HG03469 (cell line): Measurements from ENCODE around the gene NKAIN2.
"Not testable (repeated sequence)": the region's sequence is repeated elsewhere in the genome, so short reads cannot be mapped to it uniquely, and the experiment has no call there.

Experiments
- ATAC-seq: cut with Tn5 transposase; IDR thresholded peaks from one replicate; pipeline ENCODE4 v1.9.1; 2021; ENCODE audit warnings: mild to moderate bottlenecking, moderate library complexity, moderate number of reproducible peaks; ENCODE audit not compliant: unreplicated experiment

The NKAIN2 gene

DNA sequence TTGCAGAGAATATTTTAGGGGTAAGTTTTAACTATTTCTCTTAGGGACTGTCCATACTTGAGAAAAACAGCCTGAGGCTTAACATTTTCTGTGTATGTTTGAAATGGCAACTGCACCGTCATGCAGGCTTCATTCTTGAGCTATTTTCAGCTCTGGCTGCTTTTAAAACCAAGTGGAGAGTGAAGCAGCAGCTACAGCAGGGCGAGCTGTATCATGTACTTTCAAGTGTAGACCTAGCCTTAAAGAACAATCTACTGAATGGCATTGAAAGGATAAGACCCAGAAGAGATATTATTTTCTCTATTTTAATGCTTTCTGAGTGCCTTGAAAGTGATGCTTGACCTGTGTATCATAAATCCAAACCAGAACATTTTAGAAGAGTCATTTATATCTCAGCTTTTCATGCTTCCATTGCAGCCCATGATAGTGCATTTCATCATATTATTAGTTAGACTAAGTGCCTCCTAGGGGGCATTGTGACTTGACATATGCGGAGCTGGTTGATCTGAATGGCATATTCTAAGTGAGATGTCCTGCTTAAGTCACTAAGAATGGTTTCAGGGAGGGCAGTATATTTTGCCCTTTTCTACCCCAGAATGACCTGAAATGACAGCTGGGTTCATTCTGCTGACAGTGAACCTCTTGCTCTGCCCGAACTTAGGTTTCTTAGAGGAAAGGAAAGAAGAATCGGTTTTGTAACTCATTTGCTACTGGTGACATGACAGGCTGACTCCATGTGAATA, 85.3 kb downstream of the NKAIN2 start:
- ATAC-seq: no peak

DNA sequence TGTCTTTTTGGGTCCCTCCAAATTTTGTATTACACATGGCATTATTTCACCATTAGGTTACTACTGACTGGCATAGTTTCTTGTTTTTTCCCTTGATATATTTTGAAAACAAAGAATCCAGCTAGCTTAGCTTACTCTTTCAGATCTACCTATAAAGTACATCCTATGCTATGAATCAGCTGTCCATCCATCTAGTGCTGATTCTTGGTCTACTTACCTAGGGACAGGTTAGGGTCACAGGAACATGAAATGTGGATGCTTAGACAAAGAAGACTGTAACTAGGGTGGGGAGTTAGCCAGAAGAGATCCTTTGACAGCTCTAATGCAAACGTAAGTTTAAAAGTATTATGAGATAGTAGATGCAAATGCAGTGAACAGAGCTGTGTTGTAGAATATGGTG, 91.7 kb downstream of the NKAIN2 start:
- ATAC-seq: no peak

DNA sequence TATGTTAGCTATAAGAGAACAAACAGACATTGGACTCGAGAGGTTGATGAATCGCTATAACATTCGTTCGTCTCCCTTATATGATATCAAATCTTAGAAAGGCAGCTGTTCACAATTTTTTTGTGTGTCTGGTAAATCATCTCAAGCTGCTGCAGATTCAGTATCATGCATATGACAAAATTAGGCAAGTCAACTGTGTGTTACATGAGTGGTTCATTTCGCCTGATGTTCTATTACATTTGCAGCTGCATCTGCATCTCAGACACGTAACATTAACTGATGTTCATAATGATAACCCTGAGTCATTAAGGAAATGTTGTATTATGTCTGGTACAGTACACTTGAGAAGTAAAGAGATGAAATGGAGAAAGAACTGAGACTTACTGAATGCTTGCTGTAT, 92.1 kb downstream of the NKAIN2 start:
- no peak for ATAC-seq

DNA sequence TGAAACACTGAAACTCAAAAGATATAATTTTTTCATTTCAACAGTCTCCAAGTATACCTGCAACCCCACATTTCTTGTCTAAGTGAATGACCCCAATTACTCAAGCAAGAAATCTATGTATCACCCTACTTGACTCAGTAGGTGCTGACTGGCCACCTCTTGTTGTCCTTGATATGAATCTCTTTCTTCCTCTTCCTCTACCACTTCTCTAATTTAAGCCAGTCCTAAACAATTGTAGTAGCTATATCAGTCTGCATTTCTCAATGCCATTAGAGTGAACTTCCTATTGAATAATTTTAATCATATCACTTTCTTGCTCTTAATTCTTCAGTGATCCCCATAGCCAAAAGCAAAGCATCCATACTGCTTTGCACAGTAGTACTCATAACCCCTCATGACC, 93.2 kb downstream of the NKAIN2 start:
- no peak for ATAC-seq

DNA sequence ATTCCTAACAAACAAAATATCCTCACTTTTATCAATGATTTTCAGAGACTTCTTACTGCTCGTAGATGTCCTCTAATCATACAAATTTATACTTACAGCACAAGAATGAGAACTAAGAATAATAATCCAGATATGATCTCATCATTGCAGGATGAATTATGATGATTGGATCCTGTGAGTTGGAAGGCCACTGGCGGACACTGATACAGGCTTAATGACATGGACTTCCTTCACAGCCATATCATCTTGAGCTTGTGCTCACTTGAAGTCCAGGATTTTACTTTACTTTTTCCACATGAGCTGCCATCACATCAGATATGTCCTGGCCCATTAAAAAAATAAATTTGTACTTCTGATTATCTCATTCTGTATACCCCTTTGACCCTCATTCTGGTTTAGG, 94.3 kb downstream of the NKAIN2 start:
- no peak for ATAC-seq

DNA sequence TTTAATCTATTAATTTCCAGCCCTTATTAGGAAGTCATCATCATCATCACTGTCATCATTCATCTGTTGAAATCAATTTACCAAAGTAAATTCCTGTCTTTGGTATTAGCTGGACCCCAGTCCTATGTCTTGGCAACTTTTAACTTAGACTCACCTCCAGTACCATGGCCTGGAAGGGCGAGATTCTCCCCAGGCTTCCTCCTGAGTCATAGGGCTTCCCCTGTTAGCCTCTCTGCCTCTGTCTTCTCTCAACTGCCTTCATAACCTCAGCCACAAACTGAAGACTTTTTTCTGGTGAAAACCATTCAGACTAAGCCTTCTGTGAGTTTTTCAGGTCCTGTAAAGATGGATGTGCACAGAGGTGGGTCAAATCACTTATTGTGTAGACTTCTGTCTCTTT, 95.0 kb downstream of the NKAIN2 start:
- no peak for ATAC-seq

DNA sequence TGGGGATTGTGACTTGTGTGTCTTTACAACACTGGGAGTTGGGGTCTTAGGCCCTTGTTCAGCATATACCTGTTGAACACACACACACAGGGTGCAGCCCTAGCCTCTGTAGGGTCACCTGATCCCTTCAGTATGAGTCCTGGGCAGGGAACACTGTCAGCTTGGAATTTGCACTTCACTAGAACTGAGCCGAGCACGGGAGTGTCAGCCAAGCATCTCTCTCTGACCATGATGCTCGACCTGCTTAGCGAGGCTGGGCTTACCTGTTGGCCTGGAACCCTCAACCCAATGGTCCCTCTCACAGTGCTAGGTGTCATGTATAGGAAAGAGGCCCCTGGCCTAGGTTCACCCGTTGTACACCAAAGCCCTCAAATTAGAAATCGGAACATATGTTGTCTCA, 96.1 kb downstream of the NKAIN2 start:
- no peak for ATAC-seq

DNA sequence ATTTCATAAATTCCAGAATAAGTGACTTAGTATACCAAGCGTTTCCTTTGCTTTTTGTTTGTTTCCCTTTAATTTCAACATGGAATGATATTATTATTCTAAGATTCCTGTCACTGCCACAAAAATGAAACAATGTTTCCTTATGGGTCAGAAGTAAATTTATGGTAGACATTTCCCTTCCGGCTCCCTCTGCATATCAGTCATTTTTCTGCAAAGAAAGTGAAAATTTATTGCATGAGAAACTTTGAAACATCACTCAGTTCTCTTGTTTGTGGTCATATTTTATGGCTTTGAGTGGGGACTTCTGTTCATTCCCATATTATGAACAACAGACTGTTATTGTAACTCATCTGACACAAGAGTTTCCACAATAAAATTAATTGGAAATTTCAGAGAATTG, 97.8 kb downstream of the NKAIN2 start:
- ATAC-seq: no peak

DNA sequence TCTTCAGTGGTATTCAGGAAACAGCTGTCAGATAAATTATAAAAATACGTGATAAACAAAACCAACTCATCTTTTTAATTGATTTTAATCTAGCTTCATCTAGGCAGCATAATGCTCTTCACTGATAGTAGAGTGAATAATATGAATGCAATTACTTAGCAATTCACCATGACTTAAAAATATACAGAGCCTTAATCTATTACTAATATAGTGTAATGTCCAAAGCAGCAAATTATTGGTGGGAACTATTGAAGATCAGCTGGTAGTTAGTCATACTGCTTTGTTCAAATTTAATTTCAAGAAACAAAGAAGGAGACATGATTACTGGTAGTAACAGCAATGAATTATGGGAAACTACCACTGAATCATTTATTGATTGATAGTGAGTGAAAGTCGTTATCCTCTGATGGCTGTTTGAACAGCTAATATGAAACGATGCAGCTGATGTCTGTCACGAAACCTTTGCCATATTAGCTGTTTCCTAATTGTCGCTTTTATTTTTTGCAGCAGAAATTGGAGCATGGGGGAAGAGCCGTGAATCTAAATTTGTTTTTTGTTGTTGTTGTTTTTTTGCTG, 99.2 kb downstream of the NKAIN2 start:
- no peak for ATAC-seq

DNA sequence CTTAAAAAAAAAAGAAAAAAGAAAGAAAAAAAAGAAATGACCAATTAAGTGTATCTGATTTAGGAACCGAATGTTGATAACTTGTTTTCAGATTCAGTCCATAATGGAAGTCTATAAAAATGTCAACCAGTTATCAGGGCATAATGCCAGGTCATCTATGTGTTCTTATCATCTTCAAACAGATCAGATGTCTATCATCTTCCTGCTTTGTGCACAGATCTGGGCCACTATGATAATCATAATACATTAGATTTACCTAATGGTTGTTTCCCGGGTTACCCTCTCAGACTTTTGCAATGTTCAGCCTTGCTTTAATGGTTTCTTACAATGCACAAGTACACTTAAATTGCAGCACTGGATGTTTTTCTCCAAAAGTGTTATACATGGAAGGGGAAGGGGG, 100.6 kb downstream of the NKAIN2 start:
- ATAC-seq: no peak

DNA sequence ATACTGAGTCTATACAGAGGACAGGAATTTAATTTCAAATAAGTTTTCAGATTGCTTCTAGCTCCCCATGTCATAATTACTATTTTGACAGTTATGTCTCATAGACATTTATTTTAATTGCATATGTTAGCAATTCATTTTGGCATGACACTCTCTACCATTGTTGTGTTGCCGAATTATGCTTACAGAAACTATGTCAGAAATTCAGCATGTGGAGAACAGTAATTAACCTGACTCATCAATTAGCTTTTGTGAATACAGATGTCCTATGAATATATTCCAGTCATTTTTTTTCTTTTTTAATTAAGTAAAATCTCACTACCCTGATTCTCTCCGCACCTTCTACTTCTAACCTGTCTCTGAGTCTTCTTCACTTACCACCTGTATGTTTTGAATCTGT, 105.1 kb downstream of the NKAIN2 start:
- no peak for ATAC-seq

DNA sequence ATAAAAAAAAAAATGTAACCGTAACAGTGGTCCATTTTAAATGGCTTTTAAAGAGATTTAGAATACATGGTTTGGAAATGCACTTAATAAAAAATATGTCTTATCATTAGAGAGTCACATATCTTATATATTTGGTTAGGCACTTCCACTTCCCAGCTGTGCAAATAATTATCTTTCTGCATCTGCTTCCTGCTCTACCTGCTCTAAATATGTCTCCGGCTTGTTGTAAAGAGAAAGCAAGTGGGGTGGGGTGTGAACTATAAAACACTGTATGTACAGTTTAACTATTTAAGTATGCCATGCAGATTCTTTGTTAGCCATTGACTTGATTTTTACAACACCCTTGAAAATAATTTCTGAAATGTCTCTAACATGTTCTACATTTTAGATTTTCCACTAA, 106.3 kb downstream of the NKAIN2 start:
- no peak for ATAC-seq

DNA sequence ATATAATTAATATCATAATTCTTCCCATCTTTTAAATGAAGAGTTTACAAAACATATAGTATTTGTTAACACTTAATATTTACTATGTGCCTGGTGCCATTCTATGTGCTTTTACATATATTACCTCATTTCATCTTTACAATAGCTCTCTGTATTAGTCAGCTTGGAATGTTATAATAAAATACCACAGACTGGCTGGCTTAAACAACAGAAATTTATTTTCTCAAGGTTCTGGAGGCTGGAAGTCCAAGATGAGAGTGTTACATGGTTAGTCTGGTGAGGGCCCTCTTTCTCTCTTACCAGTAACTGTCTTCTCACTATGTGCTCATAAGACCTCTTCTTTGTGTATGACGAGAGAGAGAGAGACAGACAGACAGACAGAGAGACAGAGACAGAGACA, 110.2 kb downstream of the NKAIN2 start:
- no peak for ATAC-seq

DNA sequence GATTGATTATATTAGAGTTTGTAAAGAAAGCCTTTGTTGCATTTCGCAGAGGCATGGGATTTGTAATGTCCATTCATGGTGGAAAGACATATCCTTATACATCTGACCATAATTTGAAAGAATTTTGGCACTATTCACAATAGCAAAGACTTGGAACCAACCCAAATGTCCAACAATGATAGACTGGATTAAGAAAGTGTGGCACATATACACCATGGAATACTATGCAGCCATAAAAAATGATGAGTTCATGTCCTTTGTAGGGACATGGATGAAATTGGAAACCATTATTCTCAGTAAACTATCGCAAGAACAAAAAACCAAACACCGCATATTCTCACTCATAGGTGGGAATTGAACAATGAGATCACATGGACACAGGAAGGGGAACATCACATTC, 119.7 kb downstream of the NKAIN2 start:
- ATAC-seq: not testable (repeated sequence)

DNA sequence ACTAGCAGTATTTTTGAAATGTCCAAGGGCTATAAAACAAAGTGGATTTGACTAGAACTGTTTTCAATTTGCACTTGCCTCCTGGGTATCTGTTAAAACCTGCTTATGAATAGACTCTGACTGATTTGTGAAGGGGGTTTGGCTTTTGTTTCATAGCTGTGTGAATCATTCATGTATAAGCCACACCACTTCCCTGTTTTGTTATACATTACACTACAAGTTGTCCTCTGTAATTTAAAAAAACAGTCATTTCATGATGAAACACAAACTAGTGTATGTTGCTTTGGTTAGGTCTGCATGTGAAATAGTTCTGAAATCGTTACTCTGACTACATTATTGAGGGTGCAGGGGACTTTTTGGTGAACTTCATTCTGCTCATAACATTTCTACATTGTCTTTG, 121.7 kb downstream of the NKAIN2 start:
- ATAC-seq: peak; percentile 98

DNA sequence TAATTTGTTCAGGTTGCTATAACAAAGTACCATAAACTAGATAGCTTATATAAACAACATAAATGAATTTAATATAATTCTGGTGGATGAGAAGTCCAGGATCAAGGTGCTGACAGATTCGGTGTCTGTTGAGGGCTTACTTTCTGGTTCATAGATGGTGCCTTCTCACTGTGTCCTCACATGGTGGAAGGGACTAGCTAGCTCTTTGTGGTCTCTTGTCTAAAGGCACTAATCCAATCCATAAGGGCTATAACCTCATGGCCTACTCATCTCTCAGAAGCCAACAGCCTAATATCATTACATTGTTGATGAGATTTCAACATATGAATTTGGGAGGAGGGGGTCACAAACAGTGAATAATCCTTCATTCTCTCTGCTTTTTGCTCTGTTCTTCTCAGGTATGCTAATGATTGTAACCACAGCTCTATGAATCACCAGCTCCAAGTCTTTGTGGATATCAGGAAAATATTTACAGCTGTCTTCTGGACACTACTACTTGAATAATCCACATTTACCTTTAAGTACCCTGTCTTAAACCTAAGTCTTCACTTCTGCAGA, 122.3 kb downstream of the NKAIN2 start:
- no peak for ATAC-seq

DNA sequence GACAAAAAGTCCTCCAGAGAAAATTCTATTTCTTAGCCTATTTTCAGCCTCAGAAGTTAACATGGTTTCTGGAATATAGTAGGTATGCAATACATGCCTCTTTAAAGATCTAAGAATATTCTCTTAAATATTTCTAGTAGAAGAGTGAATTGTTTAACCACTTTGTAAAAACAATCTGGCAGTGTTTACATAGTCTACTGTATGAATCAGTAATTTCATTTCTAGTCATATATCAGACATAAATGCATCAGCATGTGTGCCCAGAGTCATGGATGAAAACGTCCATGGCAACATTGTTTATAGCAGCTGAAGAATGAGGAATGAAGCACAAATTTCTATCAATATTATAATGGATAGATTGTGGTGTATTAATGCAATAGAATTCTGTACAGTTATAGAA, 124.9 kb downstream of the NKAIN2 start:
- no peak for ATAC-seq

DNA sequence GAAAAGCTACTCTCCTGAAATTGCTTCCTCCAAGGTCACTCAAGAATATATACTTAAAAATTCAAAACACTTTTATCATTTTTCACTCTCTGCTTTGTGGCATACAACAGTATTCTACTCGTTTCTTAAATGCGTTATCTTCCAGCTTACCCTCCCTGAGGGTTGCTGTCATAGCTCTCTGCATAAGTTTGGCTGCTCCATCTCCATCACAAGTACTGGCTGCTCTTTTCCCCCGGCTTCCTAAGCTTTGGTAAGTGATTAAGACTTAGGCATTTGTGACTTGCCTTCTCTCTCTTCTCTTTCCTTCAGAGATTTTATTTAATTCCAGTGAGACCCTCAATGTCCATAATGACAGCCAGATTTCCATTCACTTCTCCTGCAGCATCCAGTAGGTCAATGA, 128.3 kb downstream of the NKAIN2 start:
- ATAC-seq: no peak

DNA sequence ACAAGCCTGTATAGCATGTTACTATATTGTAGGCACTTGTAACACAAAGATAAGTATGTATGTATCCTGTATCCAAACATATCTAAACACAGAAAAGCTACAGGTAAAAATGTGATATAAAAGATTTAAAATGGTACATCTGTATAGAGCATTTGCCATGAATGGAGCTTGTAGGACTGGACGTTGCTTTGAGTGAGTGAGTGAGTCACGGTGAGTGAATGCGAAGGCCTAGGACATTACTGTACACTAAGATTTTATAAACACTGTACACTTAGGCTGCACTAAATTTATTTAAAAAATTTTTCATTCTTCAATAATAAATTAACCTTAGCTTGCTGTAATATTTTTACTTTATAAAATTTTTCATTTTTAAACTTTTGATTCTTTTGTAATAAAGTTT, 136.9 kb downstream of the NKAIN2 start:
- ATAC-seq: no peak

DNA sequence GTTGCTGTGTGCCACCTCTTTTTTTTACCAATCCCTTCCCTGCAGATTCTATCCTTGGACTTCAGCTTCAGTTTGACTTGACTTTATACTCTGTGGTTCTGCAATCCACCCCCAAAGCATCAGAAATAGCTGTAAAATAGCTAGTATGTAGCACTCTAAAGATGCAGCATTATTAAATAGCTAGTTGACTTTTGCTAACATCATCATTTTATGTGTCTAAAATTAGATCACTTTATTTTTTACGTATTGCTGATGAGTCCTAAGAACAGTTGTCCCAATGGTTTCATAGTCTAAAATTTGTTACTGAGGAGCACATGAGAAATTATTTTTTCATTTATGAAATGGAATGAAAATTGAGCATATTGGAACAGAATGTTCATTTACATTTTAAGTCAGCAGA, 138.2 kb downstream of the NKAIN2 start:
- ATAC-seq: no peak

DNA sequence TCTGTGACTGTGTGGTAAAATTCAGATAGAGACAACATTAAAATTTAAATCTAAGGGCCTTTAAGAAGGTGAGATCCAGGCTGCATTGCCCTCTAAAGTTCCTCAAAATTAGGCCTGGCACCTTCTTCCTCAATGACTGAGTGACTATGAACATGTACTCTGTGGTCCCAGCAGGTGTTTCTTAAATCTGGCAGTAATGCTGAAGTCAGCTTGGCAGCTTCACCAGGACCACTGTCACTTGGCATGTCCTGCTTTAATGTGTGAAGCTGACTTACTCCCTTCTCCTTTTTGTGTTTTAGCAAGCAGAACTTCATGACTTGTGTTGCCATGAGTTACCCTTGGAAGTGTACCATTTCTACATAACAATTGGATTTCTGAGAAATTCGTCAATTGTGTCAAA, 141.7 kb downstream of the NKAIN2 start:
- ATAC-seq: no peak

DNA sequence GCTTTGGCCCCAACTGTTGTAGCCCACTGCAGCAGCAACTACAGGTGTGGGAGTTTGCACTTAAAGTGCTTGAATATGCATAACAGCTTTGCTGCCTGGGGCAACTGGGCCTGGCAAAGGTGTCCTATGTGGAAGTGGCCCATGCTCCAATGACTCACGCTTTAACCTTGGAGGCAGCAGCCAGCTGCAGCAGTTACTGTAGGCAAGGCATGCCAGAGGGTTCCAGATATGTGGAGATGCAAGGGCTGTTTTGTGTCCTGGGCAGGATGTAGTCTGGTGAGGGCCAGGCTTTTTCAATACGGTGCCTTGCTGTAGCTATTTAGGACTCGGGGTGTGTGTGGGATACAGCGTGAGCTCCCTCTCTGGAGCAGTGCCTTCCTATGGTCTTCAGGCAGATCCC, 150.3 kb downstream of the NKAIN2 start:
- ATAC-seq: no peak
